Mucosa of descending colon (tissue), 3 donors: ENCODE measurements around the gene SPATS2L. TPM values are rescaled to one million over a fixed set of nuclear protein-coding genes. Genes with fewer than 3 reads are reported as not detected.

Experiments
- ATAC-seq: fragments of 200-7000 bp; cut with Tn5 transposase; one replicate; pipeline ENCODE4 v1.9.1; 2020; ENCODE audit warnings: mild to moderate bottlenecking, moderate library complexity
- DNase-seq, 3 donors: peaks; one replicate each; pipeline ENCODE4 v3.0.0-alpha.2; 2020
- H3K36me3 ChIP-seq: fragments of 200-600 bp; one replicate; pipeline ENCODE4 v1.8.0; 2021; ENCODE audit warnings: low read depth, mild to moderate bottlenecking
- H3K4me1 ChIP-seq: fragments of 200-600 bp; one replicate; pipeline ENCODE4 v1.8.0; 2021; ENCODE audit warnings: low read depth, mild to moderate bottlenecking
- H3K4me3 ChIP-seq: fragments of 200-600 bp; one replicate; pipeline ENCODE4 v1.8.0; 2021; ENCODE audit warnings: mild to moderate bottlenecking
- H3K9me3 ChIP-seq: fragments of 200-600 bp; one replicate; pipeline ENCODE4 v1.8.0; 2021; ENCODE audit warnings: mild to moderate bottlenecking
- CTCF ChIP-seq: fragments of 200-600 bp; IDR thresholded peaks from one replicate; pipeline ENCODE4 v1.8.0; 2022; ENCODE audit warnings: antibody characterized with exemption, mild to moderate bottlenecking
- intact Hi-C, 2 donors: fragments of 100-400 bp; cut with DNase I in 1 of 2; cut with micrococcal nuclease in 1 of 2; formaldehyde crosslinking; loops; one replicate each; pipeline versions ENCODE4 v1.11.0 to v1.11.1; 2022; cut with DNase I, micrococcal nuclease
- total RNA-seq, 3 donors: library from RNA; stranded (reverse); fragmentation: NEBNext Ultra II Directional in 2 of 3; extraction: Animal tissue kit (Norgen Biotek cat#: 25700) in 2 of 3; gene quantifications; one replicate each; pipeline versions ENCODE4 v1.2.1 to v1.2.4, GENCODE V29; 2021 to 2023
- donor health status: DM: no; HTN: no; CAD: no; lungs with moderate emphysema.
- donor health status: DM: no; HTN: no; CAD: no.
- donor health status: DM: no; HTN: yes; CAD: no.

Gene SPATS2L
- total RNA-seq, 3 donors from 2014 or later = 160 to 238 (median 232) TPM

GRCh38 chr2:200454927-200455801, 148.7 kb downstream of the SPATS2L start:
- Histone ChIP-seq H3K36me3 (no peaks in the 10 kb centered on the region), H3K9me3 (no peaks in the 10 kb centered on the region), H3K4me3 (no peak overlapping the region), H3K4me1 (no peaks in the 10 kb centered on the region)
- no peak for TF ChIP-seq CTCF
- no peak for DNase-seq
- ATAC-seq = peak; percentile 7
- intact Hi-C loops = no loop called here

GRCh38 chr2:200455958-200456421, 149.5 kb downstream of the SPATS2L start:
- ATAC-seq (peak; percentile 41), DNase-seq (no peak)
- Histone ChIP-seq H3K4me1 (no peaks in the 10 kb centered on the region), H3K36me3 (no peaks in the 10 kb centered on the region), H3K4me3 (no peak overlapping the region), H3K9me3 (no peaks in the 10 kb centered on the region)
- TF ChIP-seq CTCF = no peak
- intact Hi-C loops = no loop called here

- Histone ChIP-seq H3K9me3 (no peaks in the 10 kb centered on the region), H3K4me1 (no peaks in the 10 kb centered on the region), H3K4me3 (no peak overlapping the region), H3K36me3 (no peaks in the 10 kb centered on the region)
- DNase-seq (no peak), ATAC-seq (no peak)
- TF ChIP-seq CTCF = no peak
- intact Hi-C loops = no loop called here
Measured at GRCh38 chr2:200456567-200456966, 150.1 kb downstream of the SPATS2L start.

GRCh38 chr2:200459101-200459500, 152.6 kb downstream of the SPATS2L start:
- no peak for TF ChIP-seq CTCF
- DNase-seq (no peak), ATAC-seq (no peak)
- H3K4me1 ChIP-seq = no peaks in the 10 kb centered on the region
- no peak overlapping the region for H3K4me3 ChIP-seq
- intact Hi-C loops = no loop called here
- H3K9me3 ChIP-seq = no peaks in the 10 kb centered on the region
- H3K36me3 ChIP-seq = no peaks in the 10 kb centered on the region

- Histone ChIP-seq H3K4me3 (no peak overlapping the region), H3K36me3 (no peaks in the 10 kb centered on the region), H3K9me3 (no peaks in the 10 kb centered on the region), H3K4me1 (no peaks in the 10 kb centered on the region)
- DNase-seq (no peak), ATAC-seq (no peak)
- no peak for TF ChIP-seq CTCF
- intact Hi-C loops = no loop called here
Measured at GRCh38 chr2:200461846-200462710, 155.6 kb downstream of the SPATS2L start.
